ENCODE results near the gene SPO11. TPM values are rescaled to one million over a fixed set of nuclear protein-coding genes. Genes with fewer than 3 reads are reported as not detected.

SPO11 gene
- total and polyA plus RNA-seq, 2 of the 4 experiments (the other 2 are of a cell fraction): not detected

DNA sequence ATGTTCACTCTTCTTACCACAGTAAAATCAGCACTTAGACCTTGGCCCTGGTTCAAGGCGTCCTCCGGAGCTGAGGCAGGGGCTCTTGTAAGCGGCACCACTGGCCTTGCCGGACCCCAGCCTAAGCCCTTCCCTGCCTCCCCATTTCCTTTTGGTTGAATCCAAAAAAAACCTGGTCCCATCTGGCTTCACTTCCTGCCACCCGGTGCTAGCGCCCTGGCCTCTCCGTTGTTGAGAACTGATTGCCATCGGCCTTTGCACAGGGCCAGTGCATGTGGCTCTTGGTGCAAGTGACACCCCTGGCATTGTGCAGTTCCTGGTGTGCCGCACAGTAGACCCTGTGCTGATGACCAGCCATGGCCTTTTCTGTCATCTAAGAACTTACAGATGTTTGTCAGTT lies 42.6 kb downstream of the SPO11 start:
- no peak overlapping the region for H3K4me2 ChIP-seq (ENCODE audit: low read depth, low read length)
- no peak overlapping the region for H2AFZ ChIP-seq (replicated peaks; ENCODE audit: low read length, poor library complexity)
- H3K56ac ChIP-seq (ENCODE audit: extremely low read depth, insufficient read depth, low read length): no peak overlapping the region
- no peaks in the 10 kb centered on the region for H3K4me1 ChIP-seq (ENCODE audit: control insufficient read depth, insufficient read depth, low read length)
- H2AK5ac ChIP-seq (ENCODE audit: low read depth, low read length): no peak overlapping the region
- no peak overlapping the region for H2BK5ac ChIP-seq (ENCODE audit: low read depth, low read length, poor library complexity, severe bottlenecking)
- dilution Hi-C loops (cut with HindIII; ENCODE audit: low sequenced_read_pairs, unreplicated experiment) (no loop called here), in situ Hi-C loops (cut with MboI; ENCODE audit: low sequenced_read_pairs) (loop anchor here (25.0 kb wide), 1 partner anchor 985 kb away; the partner anchor contains the start of genes AURKA and CSTF1), intact Hi-C loops (cut with micrococcal nuclease) (no loop called here)
- H2BK20ac ChIP-seq (ENCODE audit: low read depth, low read length): no peak overlapping the region
- no peak overlapping the region for H2BK120ac ChIP-seq (ENCODE audit: low read depth, low read length)
- no peak overlapping the region for H4K8ac ChIP-seq (ENCODE audit: low read depth in 2 of 2, low read length in 2 of 2)
- H3K79me1 ChIP-seq (ENCODE audit: low read depth in 1 of 2, low read length in 2 of 2): no peaks in the 10 kb centered on the region; a peak in 1 of 4 replicates
- H2AK9ac ChIP-seq (replicated peaks; ENCODE audit: low read depth, low read length, poor library complexity): no peak overlapping the region
- CTCF ChIA-PET: no interaction called here
- no peak overlapping the region for H3K9ac ChIP-seq (ENCODE audit: low read depth, low read length)
- no peak overlapping the region for H3K27ac ChIP-seq (ENCODE audit: insufficient read depth, low read length)
- H3K14ac ChIP-seq (replicated peaks; ENCODE audit: low read depth, low read length): no peak overlapping the region
- no peak overlapping the region for H4K91ac ChIP-seq (ENCODE audit: insufficient read depth, low read depth, low read length)
- H3K4ac ChIP-seq (ENCODE audit: low read depth, low read length): no peak overlapping the region
- H3K27me3 ChIP-seq (ENCODE audit: control insufficient read depth, insufficient read depth, low read length): no peaks in the 10 kb centered on the region
- no peak for TF ChIP-seq CTCF (conservative IDR thresholded peaks at IDR 0.05; ENCODE audit: low read depth, low read length)
- no peak for TF ChIP-seq MXI1 (IDR thresholded peaks at IDR 0.05; ENCODE audit: borderline replicate concordance, low read depth, low read length)
- TF ChIP-seq RCOR1 (IDR thresholded peaks at IDR 0.05; ENCODE audit: insufficient replicate concordance, low read length): no peak
- TF ChIP-seq USF2 (IDR thresholded peaks at IDR 0.05; ENCODE audit: low read depth, low read length): no peak
- no peak for TF ChIP-seq SMC3 (IDR thresholded peaks at IDR 0.05; ENCODE audit: low read depth, low read length)
- H3K9me3 ChIP-seq (ENCODE audit: control insufficient read depth, insufficient read depth, low read length): no peaks in the 10 kb centered on the region
- DNase-seq (no peak), ATAC-seq (ENCODE audit: low read depth) (no peak)
- H2BK15ac ChIP-seq (ENCODE audit: low read depth, low read length): no peak overlapping the region
- no peaks in the 10 kb centered on the region for H4K20me1 ChIP-seq (ENCODE audit: insufficient read depth, low read length)
- 92% methylated on average over 7 of the region's 9 CpGs; no CpG with 5 or more reads in 1 of the 2 experiments for WGBS, 2 experiments (ENCODE audit: extremely low coverage in 2 of 2, insufficient read length in 1 of 2)
- no peak overlapping the region for H4K5ac ChIP-seq (ENCODE audit: low read depth, low read length)
- POLR2A ChIA-PET (ENCODE audit: unreplicated experiment): no interaction called here
- no peak overlapping the region for H3K18ac ChIP-seq (ENCODE audit: low read depth, low read length)
- no peak overlapping the region for H3K4me3 ChIP-seq (ENCODE audit: insufficient read depth, low read depth, low read length)
- no peak overlapping the region for H3K23ac ChIP-seq (ENCODE audit: low read depth, low read length)
- no peaks in the 10 kb centered on the region for H3K9me1 ChIP-seq (ENCODE audit: insufficient read depth, low read length)
- BruUV-seq (replicated peaks): no TSS peak
- H3K36me3 ChIP-seq (ENCODE audit: control insufficient read depth, insufficient read depth, low read length): peaks cover 75% of the 10 kb centered on the region

All from IMR-90 (cell line).